ENCODE results near the gene LDB2.

DNA sequence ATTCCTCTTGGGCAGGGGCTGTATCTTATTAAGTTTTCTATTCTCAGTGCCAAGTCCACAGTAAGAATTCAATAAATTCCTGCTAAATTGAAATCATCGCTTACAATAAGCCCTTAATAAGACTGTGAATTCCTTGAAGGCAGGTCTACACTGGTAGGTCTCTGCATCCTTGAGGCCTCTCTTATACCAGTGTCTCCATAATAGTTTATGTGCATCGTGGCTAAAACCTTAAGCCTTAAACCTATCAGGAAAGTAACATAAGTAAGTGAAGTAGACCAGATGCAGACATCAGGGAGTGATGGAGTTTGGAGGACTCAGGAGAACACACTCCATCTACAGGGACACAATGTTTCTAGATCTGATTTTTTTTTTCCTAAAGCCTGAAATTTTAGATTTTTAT is 240.3 kb downstream of the LDB2 start:
- TF ChIP-seq, protein P1, sequence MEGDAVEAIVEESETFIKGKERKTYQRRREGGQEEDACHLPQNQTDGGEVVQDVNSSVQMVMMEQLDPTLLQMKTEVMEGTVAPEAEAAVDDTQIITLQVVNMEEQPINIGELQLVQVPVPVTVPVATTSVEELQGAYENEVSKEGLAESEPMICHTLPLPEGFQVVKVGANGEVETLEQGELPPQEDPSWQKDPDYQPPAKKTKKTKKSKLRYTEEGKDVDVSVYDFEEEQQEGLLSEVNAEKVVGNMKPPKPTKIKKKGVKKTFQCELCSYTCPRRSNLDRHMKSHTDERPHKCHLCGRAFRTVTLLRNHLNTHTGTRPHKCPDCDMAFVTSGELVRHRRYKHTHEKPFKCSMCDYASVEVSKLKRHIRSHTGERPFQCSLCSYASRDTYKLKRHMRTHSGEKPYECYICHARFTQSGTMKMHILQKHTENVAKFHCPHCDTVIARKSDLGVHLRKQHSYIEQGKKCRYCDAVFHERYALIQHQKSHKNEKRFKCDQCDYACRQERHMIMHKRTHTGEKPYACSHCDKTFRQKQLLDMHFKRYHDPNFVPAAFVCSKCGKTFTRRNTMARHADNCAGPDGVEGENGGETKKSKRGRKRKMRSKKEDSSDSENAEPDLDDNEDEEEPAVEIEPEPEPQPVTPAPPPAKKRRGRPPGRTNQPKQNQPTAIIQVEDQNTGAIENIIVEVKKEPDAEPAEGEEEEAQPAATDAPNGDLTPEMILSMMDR (IDR thresholded peaks at IDR 0.05; ENCODE audit: low read depth, low read length, poor library complexity, severe bottlenecking), result no peak
- no peak for TF ChIP-seq EZH2phosphoT487 (IDR thresholded peaks at IDR 0.05; ENCODE audit: borderline replicate concordance, low read length)
